GM12865 (cell line): ENCODE results near the gene HELB.

Experiments
- DNase-seq: peaks from one replicate; pipeline ENCODE4 v3.0.0; 2010; ENCODE audit warnings: low read depth
- H3K4me3 ChIP-seq: 2 replicates; pipeline ENCODE4 v1.5.1; 2011; ENCODE audit warnings: mild to moderate bottlenecking, low read depth, low read length, control low read depth
- CTCF ChIP-seq: IDR thresholded peaks from 2 replicates; pipeline ENCODE4 v1.5.1; 2011; ENCODE audit warnings: low read length, control low read depth, low read depth, inconsistent platforms; ENCODE audit not compliant: insufficient read depth; ENCODE audit errors: missing control alignments

HELB gene

GRCh38 chr12:66301944-66302826, at the start of gene HELB:
Gene HELB (plus strand): TSS chr12:66302493. CDS start chr12:66302604, 111 bp downstream.
- peak; percentile 97 for DNase-seq

GRCh38 chr12:66252771-66253170, 49.5 kb upstream of the HELB start:
- no peak overlapping the region for H3K4me3 ChIP-seq
- no peak for DNase-seq
- no peak for TF ChIP-seq CTCF

More at GRCh38 chr12:66301944-66302826, at the start of gene HELB:
- peak within 1 kb of the TSS; percentile 77 for H3K4me3 ChIP-seq
- TF ChIP-seq CTCF, result no peak

GRCh38 chr12:66255737-66256136, 46.6 kb upstream of the HELB start:
- DNase-seq, result no peak
- H3K4me3 ChIP-seq, result no peak overlapping the region
- no peak for TF ChIP-seq CTCF

GRCh38 chr12:66258011-66258410, 44.3 kb upstream of the HELB start:
- TF ChIP-seq CTCF, result no peak
- DNase-seq, result no peak

GRCh38 chr12:66262737-66263136, 39.6 kb upstream of the HELB start:
- TF ChIP-seq CTCF, result no peak
- H3K4me3 ChIP-seq, result no peak overlapping the region
- no peak for DNase-seq

More at GRCh38 chr12:66258011-66258410, 44.3 kb upstream of the HELB start:
- no peak overlapping the region for H3K4me3 ChIP-seq

- H3K4me3 ChIP-seq, result no peak overlapping the region
- TF ChIP-seq CTCF, result no peak
- DNase-seq, result peak; percentile 25
These were observed 33.7 kb upstream of the HELB start for GRCh38 chr12:66268562-66268961.
